Superior temporal gyrus (tissue), 1 donor: ENCODE data around the gene FASTKD1.

Source experiments
- DNase-seq: peaks from one replicate; pipeline ENCODE4 v3.0.0-alpha.2; 2016; ENCODE audit errors: extremely low spot score

FASTKD1 gene

GRCh38 chr2:169507698-169508097 is 66.0 kb downstream of the FASTKD1 start:
- DNase-seq: no peak

GRCh38 chr2:169504651-169505050 is 69.0 kb downstream of the FASTKD1 start:
- no peak for DNase-seq

GRCh38 chr2:169495310-169495928 is 78.2 kb downstream of the FASTKD1 start:
- DNase-seq: no peak

DNA sequence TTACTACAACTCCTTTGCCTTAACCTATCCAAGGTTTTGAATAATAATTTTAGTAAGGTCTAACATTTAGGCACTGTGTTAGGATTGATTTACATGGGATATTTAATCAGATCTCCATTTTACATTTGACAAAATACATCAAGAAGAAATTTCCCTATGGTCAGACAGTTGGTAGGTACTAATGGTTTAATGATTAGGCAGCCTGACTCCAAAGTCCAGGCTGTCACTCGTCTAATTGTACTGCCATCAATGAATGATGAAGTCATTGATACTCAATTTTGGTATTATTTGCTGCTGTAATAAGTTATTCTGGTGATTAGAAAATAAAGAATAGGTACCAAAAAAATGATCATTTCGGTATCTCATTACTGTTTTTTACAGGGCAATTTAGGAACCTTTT is 80.3 kb downstream of the FASTKD1 start:
- DNase-seq: no peak

GRCh38 chr2:169491378-169491777 is 82.3 kb downstream of the FASTKD1 start:
- no peak for DNase-seq

GRCh38 chr2:169490834-169491233 is 82.8 kb downstream of the FASTKD1 start:
- DNase-seq: no peak

GRCh38 chr2:169486487-169486886 is 87.2 kb downstream of the FASTKD1 start:
- no peak for DNase-seq

- DNase-seq: no peak
These were observed 88.0 kb downstream of the FASTKD1 start for GRCh38 chr2:169485650-169486138.

GRCh38 chr2:169480079-169480465 is 93.6 kb downstream of the FASTKD1 start:
- DNase-seq: no peak
